ENCODE data around the gene IQGAP2.
"Not testable (repeated sequence)": the region's sequence is repeated elsewhere in the genome, so short reads cannot be mapped to it uniquely, and the experiment has no call there.

IQGAP2 gene

GRCh38 chr5:76425928-76426804, 23.1 kb downstream of the IQGAP2 start:
- TF ChIP-seq CTCF (conservative IDR thresholded peaks at IDR 0.05; ENCODE audit: low read depth, low read length): no peak
- no peak for DNase-seq (ENCODE audit: low read depth)
- H3K4me3 ChIP-seq (ENCODE audit: low read depth, low read length): no peak overlapping the region

- H3K4me3 ChIP-seq (ENCODE audit: low read depth, low read length): no peak overlapping the region
- no peak for DNase-seq (ENCODE audit: low read depth)
- no peak for TF ChIP-seq CTCF (conservative IDR thresholded peaks at IDR 0.05; ENCODE audit: low read depth, low read length)
Measured at GRCh38 chr5:76427206-76428140, 24.4 kb downstream of the IQGAP2 start.

GRCh38 chr5:76428550-76428949, 25.5 kb downstream of the IQGAP2 start:
- DNase-seq (ENCODE audit: low read depth); H3K4me3 ChIP-seq (ENCODE audit: low read depth, low read length): not testable (repeated sequence)

- no peak for TF ChIP-seq CTCF (conservative IDR thresholded peaks at IDR 0.05; ENCODE audit: low read depth, low read length)
- H3K4me3 ChIP-seq (ENCODE audit: low read depth, low read length): no peak overlapping the region
- DNase-seq (ENCODE audit: low read depth): no peak
Measured at GRCh38 chr5:76433261-76433660, 30.2 kb downstream of the IQGAP2 start.

- not testable (repeated sequence) for DNase-seq (ENCODE audit: low read depth); H3K4me3 ChIP-seq (ENCODE audit: low read depth, low read length)
Measured at GRCh38 chr5:76437507-76437906, 34.4 kb downstream of the IQGAP2 start.

GRCh38 chr5:76438025-76438424, 34.9 kb downstream of the IQGAP2 start:
- DNase-seq (ENCODE audit: low read depth): no peak
- H3K4me3 ChIP-seq (ENCODE audit: low read depth, low read length): no peak overlapping the region
- TF ChIP-seq CTCF (conservative IDR thresholded peaks at IDR 0.05; ENCODE audit: low read depth, low read length): no peak

- no peak for TF ChIP-seq CTCF (conservative IDR thresholded peaks at IDR 0.05; ENCODE audit: low read depth, low read length)
- DNase-seq (ENCODE audit: low read depth): no peak
Measured at GRCh38 chr5:76439201-76439600, 36.1 kb downstream of the IQGAP2 start.

More at GRCh38 chr5:76439201-76439600, 36.1 kb downstream of the IQGAP2 start:
- no peak overlapping the region for H3K4me3 ChIP-seq (ENCODE audit: low read depth, low read length)
